Measurements from ENCODE around the gene HS6ST2. TPM values are rescaled to one million over a fixed set of nuclear protein-coding genes. Genes with fewer than 3 reads are reported as not detected.

The HS6ST2 gene
- total RNA-seq, 1 experiment from 2014 or later, result 13.4 TPM

DNA sequence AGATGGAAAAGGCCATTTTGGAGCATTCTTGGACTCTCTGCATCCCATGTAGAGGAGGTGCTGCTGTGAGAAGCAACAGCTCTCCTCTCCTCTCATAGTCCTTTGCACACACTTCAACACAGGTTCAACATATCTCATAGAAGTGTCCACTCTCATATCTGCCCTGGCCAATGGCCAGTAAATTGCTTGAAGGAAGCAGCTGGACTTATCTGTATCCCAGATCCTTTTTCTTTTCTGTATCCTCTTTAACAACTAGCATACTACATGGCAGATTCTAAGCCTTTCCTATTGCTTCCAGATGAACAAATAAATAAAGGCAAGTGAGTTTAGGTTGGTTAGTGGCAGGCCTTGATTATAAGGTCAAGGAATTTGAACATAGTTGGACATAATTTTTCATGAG, 122.0 kb downstream of the HS6ST2 start:
- H3K27ac ChIP-seq, result no peak overlapping the region
- H3K4me1 ChIP-seq (replicated peaks; ENCODE audit: insufficient read depth), result peaks cover 30% of the 10 kb centered on the region
- no peak overlapping the region for H2AFZ ChIP-seq
- no peak overlapping the region for H3K4me3 ChIP-seq
- H3K9me2 ChIP-seq (ENCODE audit: insufficient read depth), result no peaks in the 10 kb centered on the region
- peaks cover 14% of the 10 kb centered on the region; the same call in 1 of the 2 replicates for H3F3A ChIP-seq (ENCODE audit: insufficient read depth, low read depth)
- H3K9me3 ChIP-seq (ENCODE audit: insufficient read depth, low read depth), result no peaks in the 10 kb centered on the region
- H3K79me2 ChIP-seq (ENCODE audit: low read depth), result peaks cover 16% of the 10 kb centered on the region; the same call in 1 of the 2 replicates
- no peaks in the 10 kb centered on the region for H3K27me3 ChIP-seq (ENCODE audit: insufficient read depth, low read depth)
- H4K20me1 ChIP-seq (ENCODE audit: insufficient read depth), result no peaks in the 10 kb centered on the region; the same call in 1 of the 2 replicates
- ChIA-PET POLR2A (ENCODE audit: unreplicated experiment) (no interaction called here), CTCF (no interaction called here)
- no peak for TF ChIP-seq EZH2 (IDR thresholded peaks at IDR 0.05; ENCODE audit: low read depth)
- TF ChIP-seq, protein P1, sequence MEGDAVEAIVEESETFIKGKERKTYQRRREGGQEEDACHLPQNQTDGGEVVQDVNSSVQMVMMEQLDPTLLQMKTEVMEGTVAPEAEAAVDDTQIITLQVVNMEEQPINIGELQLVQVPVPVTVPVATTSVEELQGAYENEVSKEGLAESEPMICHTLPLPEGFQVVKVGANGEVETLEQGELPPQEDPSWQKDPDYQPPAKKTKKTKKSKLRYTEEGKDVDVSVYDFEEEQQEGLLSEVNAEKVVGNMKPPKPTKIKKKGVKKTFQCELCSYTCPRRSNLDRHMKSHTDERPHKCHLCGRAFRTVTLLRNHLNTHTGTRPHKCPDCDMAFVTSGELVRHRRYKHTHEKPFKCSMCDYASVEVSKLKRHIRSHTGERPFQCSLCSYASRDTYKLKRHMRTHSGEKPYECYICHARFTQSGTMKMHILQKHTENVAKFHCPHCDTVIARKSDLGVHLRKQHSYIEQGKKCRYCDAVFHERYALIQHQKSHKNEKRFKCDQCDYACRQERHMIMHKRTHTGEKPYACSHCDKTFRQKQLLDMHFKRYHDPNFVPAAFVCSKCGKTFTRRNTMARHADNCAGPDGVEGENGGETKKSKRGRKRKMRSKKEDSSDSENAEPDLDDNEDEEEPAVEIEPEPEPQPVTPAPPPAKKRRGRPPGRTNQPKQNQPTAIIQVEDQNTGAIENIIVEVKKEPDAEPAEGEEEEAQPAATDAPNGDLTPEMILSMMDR (conservative IDR thresholded peaks at IDR 0.05), result no peak
- DNase-seq, result no peak
- H3K36me3 ChIP-seq (ENCODE audit: low read depth), result no peaks in the 10 kb centered on the region
- intact Hi-C loops (cut with micrococcal nuclease; ENCODE audit: unreplicated experiment), result loop anchor here (10.0 kb wide), 1 partner anchor 118 kb away; the partner anchor contains the start of gene HS6ST2
- peak overlapping the region; percentile 39 for H3K4me2 ChIP-seq
- no TSS peak for BruUV-seq (replicated peaks)

DNA sequence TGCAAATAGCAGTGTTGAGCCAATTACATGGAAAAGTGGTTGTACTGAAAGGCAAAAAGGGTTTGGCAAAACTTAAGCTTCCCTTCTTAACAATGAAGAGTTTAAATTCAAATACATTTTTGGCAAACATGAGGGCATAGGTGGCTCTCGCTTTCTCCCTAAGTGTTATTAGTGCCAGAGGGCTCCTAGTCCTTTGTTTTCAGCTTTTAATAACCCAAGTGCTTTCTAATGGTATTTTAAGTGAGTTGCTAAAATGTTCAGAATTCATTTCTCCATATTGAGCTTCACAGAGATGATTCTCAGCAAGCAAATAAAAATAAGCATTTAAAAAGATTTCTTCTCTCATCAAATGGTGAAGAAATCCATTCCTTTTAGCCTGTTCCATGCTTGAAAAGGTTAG, 123.7 kb downstream of the HS6ST2 start:
- BruUV-seq (replicated peaks), result no TSS peak
- Histone ChIP-seq H3K79me2 (ENCODE audit: low read depth) (peaks cover 14% of the 10 kb centered on the region; the same call in 1 of the 2 replicates), H3K9me3 (ENCODE audit: insufficient read depth, low read depth) (no peaks in the 10 kb centered on the region), H3K4me2 (no peak overlapping the region), H3K9me2 (ENCODE audit: insufficient read depth) (no peaks in the 10 kb centered on the region), H3K4me1 (replicated peaks; ENCODE audit: insufficient read depth) (peaks cover 30% of the 10 kb centered on the region), H3K36me3 (ENCODE audit: low read depth) (no peaks in the 10 kb centered on the region), H2AFZ (no peak overlapping the region), H4K20me1 (ENCODE audit: insufficient read depth) (peaks cover 5% of the 10 kb centered on the region; the same call in 1 of the 2 replicates), H3K27me3 (ENCODE audit: insufficient read depth, low read depth) (no peaks in the 10 kb centered on the region), H3K27ac (no peak overlapping the region), H3K4me3 (no peak overlapping the region), H3F3A (ENCODE audit: insufficient read depth, low read depth) (peaks cover 14% of the 10 kb centered on the region; the same call in 1 of the 2 replicates)
- TF ChIP-seq, protein P1 (conservative IDR thresholded peaks at IDR 0.05), result no peak
- no peak for TF ChIP-seq EZH2 (IDR thresholded peaks at IDR 0.05; ENCODE audit: low read depth)
- CTCF ChIA-PET, result no interaction called here
- POLR2A ChIA-PET (ENCODE audit: unreplicated experiment), result no interaction called here
- no peak for DNase-seq
- intact Hi-C loops (cut with micrococcal nuclease; ENCODE audit: unreplicated experiment), result loop anchor here (10.0 kb wide), 1 partner anchor 120 kb away; the partner anchor contains the start of gene HS6ST2

DNA sequence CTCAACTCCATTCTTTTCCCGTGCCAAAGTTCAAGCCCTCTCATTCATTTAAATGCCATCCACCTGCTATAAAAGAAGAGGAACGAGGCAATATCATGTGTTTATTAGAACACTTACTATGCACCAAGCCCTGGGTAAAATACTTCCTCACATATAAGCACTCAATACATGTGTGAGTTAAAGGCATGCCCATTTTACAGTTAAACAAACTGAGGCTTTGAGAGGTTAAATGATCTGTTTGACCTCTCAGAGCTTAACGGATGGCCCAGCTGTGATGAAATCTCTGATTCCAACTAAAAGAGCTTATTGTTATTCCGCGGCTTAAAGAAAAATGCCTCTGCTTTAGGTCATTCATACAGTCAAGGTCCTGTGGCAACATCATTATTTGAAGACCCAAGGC, 124.3 kb downstream of the HS6ST2 start:
- H3K4me1 ChIP-seq (replicated peaks; ENCODE audit: insufficient read depth), result peaks cover 30% of the 10 kb centered on the region
- H3K4me2 ChIP-seq, result no peak overlapping the region
- no TSS peak for BruUV-seq (replicated peaks)
- intact Hi-C loops (cut with micrococcal nuclease; ENCODE audit: unreplicated experiment), result loop anchor here (10.0 kb wide), 1 partner anchor 121 kb away; the partner anchor contains the start of gene HS6ST2
- no peaks in the 10 kb centered on the region for H3K9me2 ChIP-seq (ENCODE audit: insufficient read depth)
- POLR2A ChIA-PET (ENCODE audit: unreplicated experiment), result no interaction called here
- peaks cover 14% of the 10 kb centered on the region; the same call in 1 of the 2 replicates for H3K79me2 ChIP-seq (ENCODE audit: low read depth)
- H4K20me1 ChIP-seq (ENCODE audit: insufficient read depth), result peaks cover 5% of the 10 kb centered on the region; the same call in 1 of the 2 replicates
- no peaks in the 10 kb centered on the region for H3K36me3 ChIP-seq (ENCODE audit: low read depth)
- CTCF ChIA-PET, result no interaction called here
- no peak overlapping the region for H3K4me3 ChIP-seq
- H3F3A ChIP-seq (ENCODE audit: insufficient read depth, low read depth), result peaks cover 14% of the 10 kb centered on the region; the same call in 1 of the 2 replicates
- no peaks in the 10 kb centered on the region for H3K9me3 ChIP-seq (ENCODE audit: insufficient read depth, low read depth)
- no peak overlapping the region for H3K27ac ChIP-seq
- no peak overlapping the region for H2AFZ ChIP-seq
- H3K27me3 ChIP-seq (ENCODE audit: insufficient read depth, low read depth), result no peaks in the 10 kb centered on the region
- DNase-seq, result no peak
- no peak for TF ChIP-seq EZH2 (IDR thresholded peaks at IDR 0.05; ENCODE audit: low read depth)
- TF ChIP-seq, protein P1 (conservative IDR thresholded peaks at IDR 0.05), result no peak

Measured in PC-9 (cell line).